ENCODE results near the gene CORO1C.

- TF ChIP-seq CTCF (IDR thresholded peaks at IDR 0.05 in 2 of 3, conservative IDR thresholded peaks at IDR 0.05 in 1 of 3; ENCODE audit: borderline replicate concordance in 1 of 3, insufficient read depth in 1 of 3, low read depth in 2 of 3, low read length in 2 of 3) (no peak), POLR2A (IDR thresholded peaks at IDR 0.05; ENCODE audit: borderline replicate concordance, extremely low read depth, insufficient read depth, insufficient read length) (no peak), POLR2AphosphoS5 (IDR thresholded peaks at IDR 0.05; ENCODE audit: low read depth, low read length) (no peak)
Measured at GRCh38 chr12:108679106-108679681, 52.1 kb downstream of the CORO1C start.

All from HCT116 (cell line).